GM19468 (cell line): Measurements from ENCODE around the gene CPNE5.

Experiments
- ATAC-seq: cut with Tn5 transposase; IDR thresholded peaks from one replicate; pipeline ENCODE4 v1.9.1; 2021; ENCODE audit warnings: mild to moderate bottlenecking, moderate library complexity, moderate number of reproducible peaks; ENCODE audit not compliant: unreplicated experiment; ENCODE audit errors: extremely low read depth

CPNE5 gene

DNA sequence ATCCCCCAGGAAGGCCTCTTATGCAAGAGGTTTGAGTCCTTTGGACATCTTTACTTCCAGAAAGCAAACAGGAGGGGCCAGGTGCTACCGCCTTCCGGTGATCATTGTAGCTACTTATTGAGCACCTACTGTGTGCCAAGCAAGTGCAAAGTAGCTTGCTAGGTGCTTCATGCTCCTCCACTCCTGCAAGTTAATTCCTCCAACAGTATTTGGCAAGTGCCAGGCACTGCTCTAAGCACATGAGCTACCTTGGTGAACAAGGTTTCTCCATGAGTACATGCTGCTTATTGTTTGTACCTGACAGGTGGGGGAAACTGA, 2.3 kb downstream of the CPNE5 start:
- ATAC-seq, result no peak

DNA sequence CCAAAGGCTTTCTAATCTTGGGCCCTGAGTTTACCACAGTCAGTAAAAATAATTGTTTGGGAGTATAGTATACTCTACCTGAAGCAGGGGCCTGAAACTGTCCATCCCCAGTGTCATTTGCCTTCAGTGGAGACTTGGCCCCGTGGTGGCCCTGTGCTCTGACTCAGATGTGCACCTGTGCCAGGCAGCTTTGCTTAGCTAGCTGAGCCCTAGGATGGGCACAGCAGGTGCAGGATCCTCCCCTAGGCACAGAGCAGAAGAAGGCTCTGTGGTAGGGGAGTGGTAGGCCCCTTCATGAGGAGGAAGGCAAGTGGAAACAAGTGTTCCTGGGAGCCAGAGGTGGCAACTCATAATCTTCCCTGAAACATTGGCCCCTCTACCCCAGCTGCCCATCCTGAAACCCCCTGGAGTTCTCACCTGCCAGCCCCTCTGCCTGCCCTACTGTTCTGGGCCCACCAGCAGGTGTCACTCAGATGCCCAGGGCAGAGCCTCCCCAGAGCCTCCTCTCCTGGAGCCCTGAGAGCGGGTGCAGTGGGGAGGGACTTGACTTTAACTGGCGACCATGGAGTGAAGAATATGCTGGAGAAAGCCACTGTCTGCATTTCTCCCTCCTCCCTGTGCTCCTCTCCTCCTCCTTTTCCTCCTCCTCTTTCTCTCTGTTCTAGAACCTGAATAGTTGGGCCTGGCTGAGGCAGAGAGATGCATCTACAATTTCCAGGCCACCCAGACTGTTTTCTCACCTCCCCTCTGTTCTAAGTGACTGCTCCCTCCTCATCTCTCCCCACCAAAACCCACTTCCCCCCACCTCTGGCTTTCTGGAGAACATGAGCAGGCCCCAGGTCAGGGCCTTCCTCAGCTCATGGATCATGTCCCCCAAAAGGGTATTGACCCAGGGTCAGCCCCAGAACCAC, 2.9 kb downstream of the CPNE5 start:
- no peak for ATAC-seq

DNA sequence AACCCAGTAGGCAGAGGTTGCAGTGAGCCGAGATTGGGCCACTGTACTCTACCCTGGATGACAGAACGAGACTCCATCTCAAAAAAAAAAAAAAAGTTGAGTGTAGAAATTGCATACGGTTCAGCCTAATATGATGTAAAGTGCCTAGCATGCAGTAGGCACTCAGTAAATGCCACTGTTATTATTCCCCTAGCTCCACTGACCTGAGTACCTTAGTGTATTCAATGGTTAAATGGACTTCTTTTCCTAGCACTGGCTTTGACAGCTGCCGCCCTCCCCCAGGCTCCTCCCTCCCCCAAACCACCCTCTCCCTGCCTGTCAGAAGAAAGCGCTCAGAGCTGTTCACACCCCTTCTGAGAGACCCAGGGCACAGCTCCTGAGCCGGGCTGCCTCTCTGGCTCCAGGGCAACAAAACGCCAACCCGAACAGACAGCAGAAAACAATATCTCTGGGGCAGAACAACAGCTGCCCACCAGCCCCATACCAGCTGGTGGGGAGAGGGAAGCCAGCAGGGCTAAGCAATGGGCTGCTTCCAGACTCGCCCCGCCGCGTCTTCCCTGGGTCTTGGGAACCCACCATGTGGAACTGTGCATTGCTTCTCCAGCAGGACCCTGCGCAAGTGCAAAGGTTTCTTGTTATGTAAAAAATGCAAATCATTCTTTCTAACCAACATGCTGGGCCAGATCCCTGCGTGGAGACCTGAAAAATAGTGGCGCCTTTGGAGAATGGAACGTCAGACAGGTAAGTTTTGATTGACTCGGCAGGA, 4.5 kb downstream of the CPNE5 start:
- ATAC-seq, result no peak

DNA sequence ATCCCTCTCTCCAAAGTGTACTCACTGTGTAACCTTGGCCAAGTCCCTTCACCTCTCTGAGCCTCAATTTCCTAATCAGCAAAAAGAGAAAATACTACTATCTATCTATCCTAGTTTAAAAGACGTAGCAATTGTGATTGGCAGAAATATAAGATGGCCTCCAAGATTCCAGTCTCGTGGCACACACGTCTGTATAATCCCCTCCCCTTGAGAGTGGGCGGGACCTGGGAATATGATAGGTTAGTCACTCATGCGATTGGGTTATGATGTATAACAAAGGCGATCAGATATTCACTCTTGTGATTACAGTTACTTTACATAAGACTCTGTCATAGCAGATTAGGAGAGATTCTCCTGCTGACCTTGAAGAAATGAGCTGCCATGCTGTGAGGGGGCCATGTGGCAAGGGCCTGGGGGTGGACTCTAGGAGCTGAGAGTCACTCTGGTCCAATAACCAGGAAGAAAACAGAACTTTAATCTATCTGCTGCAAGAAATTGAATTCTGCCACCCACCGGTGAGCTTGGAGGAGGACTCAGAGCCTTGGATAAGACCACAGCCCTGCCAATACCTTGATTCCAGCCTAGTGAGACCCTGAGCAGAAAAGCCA, 6.0 kb downstream of the CPNE5 start:
- no peak for ATAC-seq

DNA sequence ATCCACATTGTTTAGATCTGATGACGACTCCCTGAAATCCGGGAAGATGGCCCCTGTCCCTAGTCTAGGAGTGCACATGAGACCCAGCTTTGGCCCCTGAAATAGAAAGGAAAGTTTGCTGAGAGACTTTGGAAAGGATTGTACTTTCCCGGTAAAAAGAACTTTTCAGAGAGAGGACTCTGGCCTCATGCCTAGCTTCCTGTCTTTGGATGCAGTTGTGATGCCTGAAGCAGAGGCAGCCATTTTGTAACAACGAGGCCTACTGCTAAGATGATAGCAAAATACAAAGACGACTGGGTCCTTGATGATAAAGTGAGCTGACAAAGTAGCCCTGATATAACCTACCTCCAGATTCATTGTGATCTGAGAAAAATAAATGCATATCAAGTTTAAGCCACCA, 6.9 kb downstream of the CPNE5 start:
- no peak for ATAC-seq

DNA sequence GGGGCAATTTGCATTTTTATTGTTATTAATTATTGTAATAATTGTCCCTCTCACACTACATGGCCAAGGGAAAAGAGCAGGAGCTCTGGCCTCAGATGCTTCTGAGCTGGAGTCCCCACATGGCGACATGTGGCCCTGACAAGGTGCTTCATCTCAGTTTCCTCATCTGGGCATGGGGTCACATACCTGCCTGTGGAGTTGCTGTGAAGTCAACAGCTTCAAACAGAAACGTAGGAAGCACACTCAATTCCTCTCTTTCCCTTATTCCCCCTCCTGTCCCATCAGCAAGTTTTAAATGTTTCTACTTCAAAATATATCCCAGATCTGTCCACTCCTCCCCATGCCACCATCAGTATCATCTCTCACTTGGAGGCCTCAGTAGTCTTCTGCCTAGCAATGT, 8.7 kb downstream of the CPNE5 start:
- no peak for ATAC-seq

DNA sequence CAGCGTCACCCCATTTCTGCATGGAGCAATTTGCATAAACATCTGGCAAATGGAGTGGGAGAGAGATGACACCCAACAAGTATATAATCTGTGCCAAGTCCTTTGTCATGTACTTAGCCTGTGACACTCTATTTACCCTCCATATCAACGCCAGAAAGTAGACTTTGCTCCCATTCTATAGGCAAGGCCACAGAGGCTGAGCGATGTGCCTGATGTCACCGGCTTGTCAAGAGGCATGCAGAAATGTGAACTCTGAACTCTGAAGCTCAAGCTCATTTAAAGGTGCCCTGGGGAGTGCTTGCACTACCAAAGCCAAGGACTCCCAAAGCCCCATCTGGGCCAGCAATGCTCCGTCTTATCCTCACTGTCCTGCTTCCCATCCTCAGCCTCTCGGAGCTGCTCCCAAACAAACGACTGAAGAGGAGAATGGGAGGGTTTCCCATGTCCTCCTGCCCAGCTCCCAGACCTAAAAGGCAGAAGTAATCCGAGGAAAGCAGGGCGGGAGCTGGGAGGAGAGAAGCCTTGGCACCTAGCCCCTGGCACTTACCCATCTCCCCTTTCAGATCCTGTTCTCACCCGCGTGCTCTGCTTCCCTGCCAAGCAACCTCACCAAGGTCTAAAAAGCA, 9.2 kb downstream of the CPNE5 start:
- no peak for ATAC-seq

DNA sequence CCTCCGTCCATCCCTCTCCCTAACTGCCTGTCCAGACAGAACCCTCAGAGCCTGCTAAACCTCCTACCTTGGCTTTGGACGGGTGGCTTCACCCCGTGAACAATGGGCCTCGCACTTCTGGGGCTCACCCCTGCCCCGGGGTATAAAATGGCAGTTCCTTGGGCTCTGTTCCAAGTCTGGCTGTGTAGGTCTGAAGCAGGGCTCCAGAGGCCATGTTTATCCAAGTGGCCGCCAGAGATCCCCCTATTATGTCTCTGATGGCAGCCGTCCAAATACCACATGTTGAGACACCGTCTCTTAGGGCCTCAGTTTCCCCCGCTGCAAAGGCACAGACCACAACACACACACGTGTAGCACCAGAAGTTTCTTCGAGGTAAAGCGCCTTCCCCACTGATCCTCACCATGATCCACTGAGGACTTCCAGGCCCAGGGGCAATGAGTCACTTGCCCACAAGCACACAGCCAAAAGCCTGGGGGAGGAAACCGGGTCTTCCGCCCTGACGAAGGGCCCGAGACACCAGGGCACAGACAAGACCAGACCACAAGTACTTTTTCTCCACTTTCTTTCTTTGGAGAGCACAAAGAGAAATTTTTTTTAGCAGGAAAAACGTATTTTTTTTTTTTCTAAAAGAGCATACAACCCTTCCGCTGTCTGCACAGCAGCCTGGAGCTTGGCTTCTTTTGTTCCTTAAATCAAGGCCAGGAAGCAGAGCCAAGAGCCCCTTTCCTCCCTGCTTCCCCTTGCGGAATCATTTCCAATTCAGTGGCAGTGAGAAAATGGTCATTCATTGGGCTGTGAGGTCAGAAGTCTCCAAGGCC, 11.8 kb downstream of the CPNE5 start:
- ATAC-seq, result no peak

DNA sequence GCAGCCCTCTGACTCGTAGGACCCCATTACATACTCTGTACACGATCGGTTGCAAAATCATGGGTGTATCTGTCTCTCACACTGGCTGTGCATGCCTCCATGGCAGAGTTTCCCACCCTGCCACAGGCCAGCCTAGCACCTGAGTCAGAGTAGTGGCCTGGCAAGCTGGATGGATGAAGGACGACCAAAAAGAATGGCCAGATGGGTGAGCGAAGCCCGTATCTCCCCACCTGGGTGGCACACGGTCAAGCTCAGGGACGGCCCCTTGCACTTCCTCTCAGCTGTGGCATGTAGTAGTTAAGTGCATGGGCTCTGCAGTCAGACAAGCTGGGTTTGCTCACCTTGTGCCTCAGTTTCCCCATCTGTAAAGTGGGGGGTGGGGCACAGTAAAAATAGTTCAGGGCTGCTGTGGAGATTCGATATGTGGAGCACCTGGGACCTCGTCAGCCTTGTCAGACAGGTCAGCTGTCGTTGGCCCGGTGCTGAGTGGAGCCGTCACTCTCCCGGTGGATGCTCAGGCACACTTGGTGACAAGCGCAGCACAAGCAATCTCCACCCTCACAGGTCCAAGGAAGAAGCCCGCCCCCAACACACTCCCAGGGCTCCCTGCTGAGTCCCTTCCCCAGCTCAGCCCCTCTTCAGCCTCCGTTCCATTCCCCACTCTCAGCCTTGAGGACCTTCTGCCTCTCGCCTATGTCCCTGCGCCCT, 12.6 kb downstream of the CPNE5 start:
- no peak for ATAC-seq

DNA sequence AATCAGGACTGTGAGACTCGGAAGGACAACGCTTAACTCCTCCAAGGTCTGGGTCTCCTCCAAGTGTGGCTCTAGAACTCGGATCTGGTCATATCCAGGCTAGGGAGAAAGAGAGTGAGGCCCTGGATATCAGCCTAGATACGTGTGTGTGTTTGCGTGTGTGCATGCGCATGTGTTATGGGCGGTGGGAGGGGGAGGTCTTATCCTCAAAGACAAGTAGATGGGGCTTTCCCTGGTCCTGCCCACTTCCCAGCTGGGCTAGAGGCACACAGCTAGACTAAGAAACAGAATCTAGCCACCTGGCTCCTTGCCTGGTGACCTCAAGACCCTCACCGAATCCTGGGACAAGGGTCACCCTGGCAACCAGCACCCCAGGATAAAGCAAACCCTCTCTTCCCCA, 13.2 kb downstream of the CPNE5 start:
- no peak for ATAC-seq

DNA sequence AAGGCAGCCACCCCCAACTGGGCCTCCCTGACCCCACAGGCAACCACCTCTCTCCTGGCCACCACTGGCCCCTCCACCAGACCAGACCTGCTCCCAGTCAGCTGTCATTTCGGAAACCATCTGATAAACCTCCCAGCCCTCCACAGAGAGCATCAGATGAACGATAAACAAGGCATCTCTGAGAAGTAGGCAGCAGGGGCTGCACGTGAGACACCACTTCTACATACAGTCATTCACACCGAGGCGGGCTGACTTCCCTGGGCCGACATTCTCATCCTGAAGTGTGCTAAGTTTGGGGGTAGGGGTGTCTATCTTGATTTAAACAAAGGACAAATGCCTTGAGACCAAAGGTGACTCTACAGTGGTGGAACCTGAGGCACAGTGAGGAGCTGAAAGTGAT, 13.8 kb downstream of the CPNE5 start:
- ATAC-seq, result no peak

DNA sequence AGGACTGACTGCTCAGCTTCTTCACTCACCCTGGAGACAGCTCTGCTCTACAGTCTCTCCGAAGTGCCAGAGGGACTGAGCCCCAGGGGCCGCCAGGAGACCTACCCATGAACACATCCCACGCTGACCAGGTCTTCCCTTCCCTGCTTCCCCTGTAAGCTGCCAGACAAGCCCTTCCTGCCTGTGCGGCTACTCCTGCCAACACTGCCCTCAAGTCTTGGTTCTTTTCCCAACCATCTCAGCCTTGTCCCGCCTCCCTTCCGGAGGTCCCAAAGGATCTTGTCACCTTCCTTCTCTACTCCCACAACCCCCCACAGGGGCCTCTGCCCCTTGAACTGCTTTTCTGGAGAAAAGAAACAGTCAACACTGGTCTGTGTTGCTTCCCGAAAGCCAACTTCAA, 15.0 kb downstream of the CPNE5 start:
- no peak for ATAC-seq

DNA sequence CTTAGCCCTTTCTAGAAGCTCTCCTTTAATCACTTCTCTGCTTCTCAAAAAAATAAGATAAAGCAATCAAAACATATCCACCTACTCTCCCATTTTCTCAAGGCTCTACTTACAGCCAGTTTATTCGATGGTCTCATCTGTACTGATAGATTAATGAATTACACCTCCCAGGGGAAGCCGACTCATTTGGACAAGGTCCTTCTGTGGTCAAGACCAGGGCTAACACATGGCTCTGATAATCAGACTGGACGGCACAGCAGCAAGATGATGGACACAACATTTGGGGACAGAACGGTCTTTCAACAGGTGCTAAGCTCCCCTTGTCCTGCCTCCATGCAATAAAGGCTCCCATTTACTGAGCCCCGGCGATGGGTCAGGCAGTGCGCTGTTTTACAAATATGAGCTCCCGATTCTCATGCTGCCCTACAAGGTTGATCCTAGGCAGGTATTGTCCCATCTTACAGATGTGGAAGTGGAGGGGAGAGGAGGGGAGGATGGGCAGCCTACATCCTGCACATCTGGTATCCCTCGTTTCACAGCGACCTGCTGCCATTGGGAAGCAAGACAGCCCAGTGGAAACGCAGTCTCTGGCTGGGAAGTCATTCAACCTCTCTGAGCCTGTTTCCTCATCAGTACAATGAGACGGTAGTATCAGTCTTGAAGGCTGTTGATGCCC, 15.7 kb downstream of the CPNE5 start:
- ATAC-seq, result no peak

DNA sequence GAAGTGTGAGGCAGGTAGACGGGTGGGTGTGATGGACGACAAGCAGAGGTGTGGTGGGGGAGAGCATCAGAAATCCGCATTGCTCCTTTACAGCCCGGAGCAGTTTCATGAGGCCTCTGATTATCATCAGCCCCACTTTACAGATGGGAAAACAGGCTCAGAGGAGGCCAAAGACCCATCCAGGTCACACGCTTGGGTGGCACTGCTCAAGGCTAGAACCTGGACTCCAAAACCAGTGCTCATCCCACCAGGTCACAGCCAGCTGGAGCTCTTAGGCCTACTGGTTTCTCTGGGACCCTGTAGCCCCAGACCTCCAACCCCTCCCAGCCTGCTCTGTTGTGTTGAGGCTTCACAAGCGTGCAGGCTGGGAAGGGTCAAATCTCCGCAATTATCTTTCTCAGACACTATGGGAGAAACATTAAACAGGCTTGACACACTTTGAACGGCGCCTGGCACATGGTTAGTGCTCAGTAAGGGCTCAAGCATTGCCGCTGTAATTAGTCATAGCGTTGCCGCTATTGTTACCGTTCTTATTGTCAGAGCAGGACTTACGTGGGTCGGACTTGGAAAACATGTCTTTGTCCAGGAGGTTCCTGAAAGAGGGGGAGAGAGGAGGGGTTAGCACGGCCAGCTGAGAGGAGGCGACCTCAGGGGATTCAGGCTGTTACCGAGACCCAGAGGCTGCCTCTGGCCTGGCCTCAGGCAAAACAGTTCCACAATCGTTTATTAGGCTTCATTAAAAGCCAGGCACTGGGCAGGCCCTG, 16.6 kb downstream of the CPNE5 start:
- ATAC-seq, result no peak

DNA sequence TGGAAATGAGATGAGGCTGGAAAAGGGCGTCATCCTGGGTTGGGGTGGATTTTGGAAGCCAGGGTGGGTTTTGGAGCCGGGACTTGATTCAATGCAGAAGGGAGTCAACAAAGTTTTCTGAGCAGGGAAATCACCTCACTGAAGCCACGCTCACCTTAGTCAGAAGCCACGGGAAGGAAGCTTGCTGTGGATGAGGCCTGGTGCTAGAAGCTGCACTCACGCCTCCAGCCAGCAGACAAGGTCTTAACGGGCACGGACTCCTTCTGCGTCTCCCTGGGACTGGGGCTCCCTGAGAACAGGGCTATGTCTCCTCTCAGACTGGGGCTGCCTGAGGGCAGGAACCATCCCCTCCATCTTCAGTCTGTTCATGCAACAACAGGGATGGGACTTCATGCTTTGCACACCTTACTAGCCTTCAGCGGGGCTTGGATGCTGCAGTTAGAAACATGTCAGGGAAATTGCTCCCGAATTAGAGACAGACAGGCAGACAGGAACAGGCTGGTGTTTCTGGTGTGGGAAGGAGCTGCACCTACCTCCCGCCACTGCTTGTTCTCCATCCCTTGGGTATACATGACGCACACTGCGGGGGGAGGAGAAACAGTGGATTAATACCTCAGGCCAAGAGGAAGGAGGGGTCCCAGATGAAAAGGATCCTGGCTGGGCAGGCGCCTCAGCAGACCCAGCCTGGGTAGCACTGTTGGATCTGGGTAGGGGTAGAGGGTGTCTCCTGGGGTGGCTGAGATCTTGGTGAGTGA, 17.5 kb downstream of the CPNE5 start:
- ATAC-seq, result no peak

DNA sequence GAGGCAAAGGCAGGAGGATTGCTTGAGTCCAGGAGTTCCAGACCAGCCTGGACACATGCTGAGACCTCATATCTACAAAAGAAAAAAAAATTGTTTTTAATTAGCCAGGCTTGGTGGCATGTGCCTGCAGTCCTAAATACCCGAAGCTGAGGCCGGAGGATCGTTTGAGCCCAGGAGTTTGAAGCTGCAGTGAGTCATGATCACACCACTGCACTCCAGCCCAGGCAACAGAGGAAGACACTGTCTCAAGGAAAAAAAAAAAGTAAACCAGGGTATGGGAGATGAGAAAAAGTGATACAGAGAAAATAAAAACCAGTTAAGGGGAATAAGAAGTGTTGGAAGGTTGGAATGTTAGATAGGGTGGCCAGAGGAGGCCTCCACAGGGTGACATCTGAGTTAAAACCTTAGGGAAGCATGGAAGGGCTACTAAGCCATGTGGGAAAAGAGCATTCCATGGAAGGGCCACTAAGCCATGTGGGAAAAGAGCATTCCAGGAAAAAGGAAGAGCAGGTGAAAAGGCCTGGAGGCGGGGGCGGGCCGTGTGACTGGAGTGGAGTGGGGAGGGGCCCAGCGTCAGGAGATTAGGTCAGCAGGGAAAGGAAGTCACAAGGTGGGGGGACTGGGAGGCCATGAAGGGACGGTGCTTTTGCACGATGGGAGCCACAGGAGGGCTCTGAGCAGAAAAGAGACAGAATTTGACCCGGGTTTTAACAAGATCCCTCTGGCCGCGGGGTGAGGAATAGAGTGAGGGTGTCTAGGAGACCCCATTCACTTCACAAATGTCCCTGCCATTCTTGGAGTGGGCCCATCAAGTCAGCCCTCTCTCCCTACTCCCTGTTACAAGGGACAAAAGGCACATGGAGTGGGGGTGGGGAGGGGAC, 18.3 kb downstream of the CPNE5 start:
- no peak for ATAC-seq

DNA sequence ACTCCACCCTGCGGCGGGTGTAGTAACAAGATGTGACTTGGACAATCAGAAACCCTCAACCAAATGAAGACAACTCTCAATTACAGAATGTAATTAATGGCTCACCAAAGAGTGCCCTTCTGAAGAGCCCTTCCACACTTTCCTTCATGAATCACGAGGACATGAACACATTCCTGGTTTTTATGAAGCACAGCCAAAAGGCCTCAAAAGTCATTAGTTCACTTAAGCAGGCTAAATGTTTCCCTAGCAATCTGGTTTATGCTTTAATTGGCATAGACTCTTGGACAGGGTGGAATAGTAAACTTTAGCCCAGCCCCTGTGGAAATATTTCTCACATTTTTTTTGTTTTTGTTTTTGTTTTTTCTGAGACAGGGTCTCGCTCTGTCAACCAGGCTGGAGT, 20.5 kb downstream of the CPNE5 start:
- ATAC-seq, result no peak
